HEK293 (cell line): Measurements from ENCODE around the gene LYPLA2.

Experiments used
- CTCF ChIA-PET: fragments of 350-600 bp; formaldehyde crosslinking; extraction: SDS; loops from one replicate; lab custom pipeline; 2021; ENCODE audit warnings: antibody characterized with exemption; lab: Yijun Ruan, JAX
- POLR2A ChIA-PET: fragments of 300-600 bp; formaldehyde crosslinking; extraction: SDS; loops from one replicate; lab custom pipeline; 2020; ENCODE audit warnings: antibody characterized with exemption, inconsistent platforms; lab: Yijun Ruan, JAX
- H3K27ac ChIP-seq: fragments of 200-500 bp; sonication (Bioruptor generic); 2 replicates; pipeline ENCODE4 v1.5.1; 2014; ENCODE audit warnings: low read depth, low read length, control low read depth, inconsistent platforms; ENCODE audit errors: extremely low read depth
- H3K36me3 ChIP-seq, 2 experiments: fragments of 200-500 bp in 1 of 2; sonication (Bioruptor generic) in 1 of 2; 1 replicate in 1 of 2; 2 replicates in 1 of 2; pipeline ENCODE4 v1.5.1; 2014 to 2017; ENCODE audit warnings: inconsistent platforms in 2 of 2, low read length in 2 of 2; ENCODE audit not compliant: control insufficient read depth in 2 of 2, insufficient read depth in 1 of 2
- H3K4me1 ChIP-seq: fragments of 200-500 bp; sonication (Bioruptor generic); 2 replicates; pipeline ENCODE4 v1.5.1; 2014; ENCODE audit warnings: mild to moderate bottlenecking, low read length, inconsistent platforms; ENCODE audit not compliant: control insufficient read depth, insufficient read depth
- H3K4me3 ChIP-seq: 2 replicates; pipeline ENCODE4 v1.5.1; 2011; ENCODE audit warnings: low read depth, mild to moderate bottlenecking, control low read depth, low read length, moderate library complexity
- H3K9me3 ChIP-seq: fragments of 200-500 bp; sonication (Bioruptor generic); 2 replicates; pipeline ENCODE4 v1.5.1; 2014; ENCODE audit warnings: low read depth, low read length, inconsistent platforms; ENCODE audit not compliant: control insufficient read depth, insufficient read depth
- GLIS1 ChIP-seq: fragments of 450-650 bp; formaldehyde crosslinking; IDR thresholded peaks from 2 replicates; pipeline ENCODE4 v1.5.1; 2016; ENCODE audit warnings: missing biosample characterization, missing genetic modification characterization
- HOXA7 ChIP-seq: sonication (generic); formaldehyde crosslinking; IDR thresholded peaks from 2 replicates; pipeline ENCODE4 v1.8.1; 2022; ENCODE audit warnings: missing genetic modification reagents, borderline replicate concordance
- SCRT1 ChIP-seq: fragments of 450-650 bp; formaldehyde crosslinking; IDR thresholded peaks from 2 replicates; pipeline ENCODE4 v1.5.1; 2016; ENCODE audit warnings: missing biosample characterization, missing genetic modification characterization, borderline replicate concordance
- SCRT2 ChIP-seq: fragments of 450-650 bp; formaldehyde crosslinking; IDR thresholded peaks from 2 replicates; pipeline ENCODE4 v1.5.1; 2016; ENCODE audit warnings: missing biosample characterization, missing genetic modification characterization
- ZBTB1 ChIP-seq: fragments of 450-650 bp; formaldehyde crosslinking; IDR thresholded peaks from 2 replicates; pipeline ENCODE4 v1.5.1; 2016; ENCODE audit warnings: missing biosample characterization, missing genetic modification characterization
- ZBTB7A ChIP-seq: fragments of 450-650 bp; formaldehyde crosslinking; IDR thresholded peaks from 2 replicates; pipeline ENCODE4 v1.5.1; 2016; ENCODE audit warnings: low read depth, missing biosample characterization, missing genetic modification characterization
- ZNF114 ChIP-seq: fragments of 450-650 bp; formaldehyde crosslinking; IDR thresholded peaks from 2 replicates; pipeline ENCODE4 v1.5.0; 2017; ENCODE audit warnings: missing biosample characterization, missing genetic modification characterization
- ZNF121 ChIP-seq: fragments of 450-650 bp; formaldehyde crosslinking; IDR thresholded peaks from 2 replicates; pipeline ENCODE4 v1.5.1; 2016; ENCODE audit warnings: missing biosample characterization, missing genetic modification characterization
- ZNF2 ChIP-seq: fragments of 450-650 bp; formaldehyde crosslinking; IDR thresholded peaks from 2 replicates; pipeline ENCODE4 v1.5.1; 2016; ENCODE audit warnings: missing biosample characterization, missing genetic modification characterization
- ZNF248 ChIP-seq: fragments of 450-650 bp; formaldehyde crosslinking; IDR thresholded peaks from 2 replicates; pipeline ENCODE4 v1.5.1; 2017; ENCODE audit warnings: missing biosample characterization, missing genetic modification characterization
- ZNF354C ChIP-seq: fragments of 450-650 bp; formaldehyde crosslinking; IDR thresholded peaks from 2 replicates; pipeline ENCODE4 v1.5.1; 2016; ENCODE audit warnings: missing biosample characterization, missing genetic modification characterization, low read depth, borderline replicate concordance
- ZNF561 ChIP-seq: fragments of 450-650 bp; IDR thresholded peaks from 2 replicates; pipeline ENCODE4 v1.5.1; 2018; ENCODE audit warnings: missing biosample characterization, missing genetic modification characterization, borderline replicate concordance
- ZNF623 ChIP-seq: fragments of 450-650 bp; formaldehyde crosslinking; IDR thresholded peaks from 2 replicates; pipeline ENCODE4 v1.5.1; 2016; ENCODE audit warnings: missing biosample characterization, missing genetic modification characterization
- ZNF664 ChIP-seq: fragments of 450-650 bp; formaldehyde crosslinking; IDR thresholded peaks from 2 replicates; pipeline ENCODE4 v1.5.1; 2016; ENCODE audit warnings: missing biosample characterization, missing genetic modification characterization
- ZNF776 ChIP-seq: fragments of 450-650 bp; formaldehyde crosslinking; IDR thresholded peaks from 2 replicates; pipeline ENCODE4 v1.5.0; 2017; ENCODE audit warnings: missing biosample characterization, missing genetic modification characterization, borderline replicate concordance
- TF ChIP-seq, protein P1 (sequence below): fragments of 450-650 bp; formaldehyde crosslinking; conservative IDR thresholded peaks from 2 replicates; pipeline ENCODE4 v1.5.1; 2016; ENCODE audit warnings: low read depth, missing biosample characterization, missing genetic modification characterization
- TF ChIP-seq, protein P2 (sequence below): fragments of 450-650 bp; IDR thresholded peaks from 2 replicates; pipeline ENCODE4 v1.5.1; 2018; ENCODE audit warnings: missing biosample characterization, missing genetic modification characterization

Gene LYPLA2

DNA sequence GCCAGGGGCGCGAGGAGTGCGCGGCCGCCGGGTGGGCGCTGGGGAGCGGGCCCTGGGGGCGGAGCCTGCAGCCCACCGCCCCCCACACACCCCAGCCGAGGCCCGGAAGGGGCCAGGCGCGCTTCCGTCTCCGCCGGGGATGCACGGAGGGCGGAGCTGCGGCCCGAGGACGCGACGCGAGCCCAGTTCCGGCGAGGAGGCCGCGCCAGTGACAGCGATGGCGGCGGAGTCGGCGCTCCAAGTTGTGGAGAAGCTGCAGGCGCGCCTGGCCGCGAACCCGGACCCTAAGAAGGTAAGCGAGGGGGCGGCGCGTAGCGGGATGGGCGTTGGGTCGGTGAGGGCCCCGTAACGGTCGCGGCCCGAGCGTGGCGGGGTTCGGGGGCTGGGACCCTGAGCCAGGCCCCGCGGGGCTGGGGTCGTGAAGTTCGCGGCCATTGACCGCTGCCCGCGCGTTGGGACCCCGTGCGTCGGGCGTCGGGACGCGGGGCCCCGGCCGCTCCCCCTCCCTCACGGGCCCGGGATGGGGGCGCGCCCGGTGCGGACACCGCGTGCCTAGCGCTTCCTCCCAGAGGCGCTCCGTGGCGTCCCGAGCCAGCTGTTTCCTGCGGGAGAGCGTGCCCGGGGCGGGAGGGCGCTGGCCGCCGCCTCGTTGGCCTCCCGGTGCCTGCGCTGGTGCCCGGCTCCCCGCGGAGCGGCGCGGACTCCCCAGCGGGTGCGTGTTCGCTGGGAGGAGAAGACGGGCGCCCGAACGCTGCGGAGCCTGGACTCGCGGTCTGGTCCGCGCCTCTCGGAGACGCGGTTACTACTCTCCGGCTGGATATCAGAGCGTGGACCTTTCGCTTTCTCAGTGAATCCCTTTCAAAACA lies 47.4 kb upstream of the LYPLA2 start, which contains the start of gene ELOA (continued):
- TF ChIP-seq ZNF354C (tag by site-specific recombination) (no peak), ZNF248 (tag by site-specific recombination) (no peak), ZNF561 (no peak; the same call in 1 of the 2 replicates), ZNF664 (no peak), ZNF776 (tag by site-specific recombination) (no peak), ZNF114 (no peak), ZNF623 (tag by site-specific recombination) (no peak), HOXA7 (no peak), ZNF121 (tag by site-specific recombination) (no peak), ZBTB1 (tag by site-specific recombination) (no peak)
- TF ChIP-seq, protein P1, sequence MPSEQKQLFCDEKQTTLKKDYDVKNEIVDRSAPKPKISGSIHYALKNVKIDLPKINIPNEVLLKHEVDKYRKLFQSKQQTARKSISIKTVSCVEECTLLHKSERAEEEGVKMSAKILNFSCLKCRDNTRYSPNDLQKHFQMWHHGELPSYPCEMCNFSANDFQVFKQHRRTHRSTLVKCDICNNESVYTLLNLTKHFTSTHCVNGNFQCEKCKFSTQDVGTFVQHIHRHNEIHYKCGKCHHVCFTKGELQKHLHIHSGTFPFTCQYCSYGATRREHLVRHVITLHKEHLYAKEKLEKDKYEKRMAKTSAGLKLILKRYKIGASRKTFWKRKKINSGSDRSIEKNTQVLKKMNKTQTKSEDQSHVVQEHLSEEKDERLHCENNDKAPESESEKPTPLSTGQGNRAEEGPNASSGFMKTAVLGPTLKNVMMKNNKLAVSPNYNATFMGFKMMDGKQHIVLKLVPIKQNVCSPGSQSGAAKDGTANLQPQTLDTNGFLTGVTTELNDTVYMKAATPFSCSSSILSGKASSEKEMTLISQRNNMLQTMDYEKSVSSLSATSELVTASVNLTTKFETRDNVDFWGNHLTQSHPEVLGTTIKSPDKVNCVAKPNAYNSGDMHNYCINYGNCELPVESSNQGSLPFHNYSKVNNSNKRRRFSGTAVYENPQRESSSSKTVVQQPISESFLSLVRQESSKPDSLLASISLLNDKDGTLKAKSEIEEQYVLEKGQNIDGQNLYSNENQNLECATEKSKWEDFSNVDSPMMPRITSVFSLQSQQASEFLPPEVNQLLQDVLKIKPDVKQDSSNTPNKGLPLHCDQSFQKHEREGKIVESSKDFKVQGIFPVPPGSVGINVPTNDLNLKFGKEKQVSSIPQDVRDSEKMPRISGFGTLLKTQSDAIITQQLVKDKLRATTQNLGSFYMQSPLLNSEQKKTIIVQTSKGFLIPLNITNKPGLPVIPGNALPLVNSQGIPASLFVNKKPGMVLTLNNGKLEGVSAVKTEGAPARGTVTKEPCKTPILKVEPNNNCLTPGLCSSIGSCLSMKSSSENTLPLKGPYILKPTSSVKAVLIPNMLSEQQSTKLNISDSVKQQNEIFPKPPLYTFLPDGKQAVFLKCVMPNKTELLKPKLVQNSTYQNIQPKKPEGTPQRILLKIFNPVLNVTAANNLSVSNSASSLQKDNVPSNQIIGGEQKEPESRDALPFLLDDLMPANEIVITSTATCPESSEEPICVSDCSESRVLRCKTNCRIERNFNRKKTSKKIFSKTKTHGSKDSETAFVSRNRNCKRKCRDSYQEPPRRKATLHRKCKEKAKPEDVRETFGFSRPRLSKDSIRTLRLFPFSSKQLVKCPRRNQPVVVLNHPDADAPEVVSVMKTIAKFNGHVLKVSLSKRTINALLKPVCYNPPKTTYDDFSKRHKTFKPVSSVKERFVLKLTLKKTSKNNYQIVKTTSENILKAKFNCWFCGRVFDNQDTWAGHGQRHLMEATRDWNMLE, result 0 out of 2 replicates have a peak, but pooled peaks have one; percentile 33
- TF ChIP-seq, protein P2, sequence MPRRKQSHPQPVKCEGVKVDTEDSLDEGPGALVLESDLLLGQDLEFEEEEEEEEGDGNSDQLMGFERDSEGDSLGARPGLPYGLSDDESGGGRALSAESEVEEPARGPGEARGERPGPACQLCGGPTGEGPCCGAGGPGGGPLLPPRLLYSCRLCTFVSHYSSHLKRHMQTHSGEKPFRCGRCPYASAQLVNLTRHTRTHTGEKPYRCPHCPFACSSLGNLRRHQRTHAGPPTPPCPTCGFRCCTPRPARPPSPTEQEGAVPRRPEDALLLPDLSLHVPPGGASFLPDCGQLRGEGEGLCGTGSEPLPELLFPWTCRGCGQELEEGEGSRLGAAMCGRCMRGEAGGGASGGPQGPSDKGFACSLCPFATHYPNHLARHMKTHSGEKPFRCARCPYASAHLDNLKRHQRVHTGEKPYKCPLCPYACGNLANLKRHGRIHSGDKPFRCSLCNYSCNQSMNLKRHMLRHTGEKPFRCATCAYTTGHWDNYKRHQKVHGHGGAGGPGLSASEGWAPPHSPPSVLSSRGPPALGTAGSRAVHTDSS, result no peak; the same call in 1 of the 2 replicates

DNA sequence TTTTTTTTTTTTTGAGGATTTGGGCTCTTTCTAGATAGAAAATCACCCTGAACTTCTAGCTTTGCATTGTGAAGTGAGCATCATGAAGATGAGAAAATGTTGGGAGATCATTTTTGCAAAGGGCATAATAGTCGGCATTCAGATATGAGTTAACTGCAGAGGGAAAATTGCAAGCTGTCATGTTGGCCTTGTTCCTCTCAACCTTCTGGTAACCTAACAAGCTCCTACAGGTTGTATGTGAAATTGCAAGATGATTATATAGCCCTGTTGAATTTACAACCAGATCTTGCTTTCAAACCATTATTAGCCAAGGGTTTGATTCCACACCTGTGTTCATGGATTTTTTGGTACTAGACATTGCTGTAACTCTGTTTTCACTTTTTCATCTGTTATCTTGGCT lies 45.4 kb upstream of the LYPLA2 start:
- POLR2A ChIA-PET, result interaction anchor here (0.7 to 3.5 kb wide), 4 partner anchors 9 to 54 kb away, joined by 3 to 17 read pairs (median 4); partner anchors contain the start of genes PITHD1 and RPL11
- CTCF ChIA-PET, result interaction anchor here (0.7 to 2.2 kb wide), 9 partner anchors 8 to 110 kb away, joined by 3 to 10 read pairs (median 4); partner anchors contain the start of gene RPL11
- H3K36me3 ChIP-seq, result peaks cover 4 to 47% of the 10 kb centered on the region in 2 experiments; a peak in 2 of 3 replicates
- H3K4me3 ChIP-seq, result no peak overlapping the region; the same call in 1 of the 2 replicates
- TF ChIP-seq GLIS1 (tag by site-specific recombination) (no peak), SCRT1 (tag by site-specific recombination) (peak; percentile 50; the same call in 1 of the 2 replicates), ZBTB7A (tag by site-specific recombination) (no peak), SCRT2 (tag by site-specific recombination) (peak; percentile 92), ZNF2 (tag by site-specific recombination) (no peak)
- peaks cover 5% of the 10 kb centered on the region for H3K4me1 ChIP-seq
- no peak overlapping the region for H3K27ac ChIP-seq
- H3K9me3 ChIP-seq, result no peaks in the 10 kb centered on the region
